Measurements from ENCODE around the gene MPPED1.

Gene MPPED1

GRCh38 chr22:43529934-43530333, 118.1 kb downstream of the MPPED1 start:
- no peak for DNase-seq

DNA sequence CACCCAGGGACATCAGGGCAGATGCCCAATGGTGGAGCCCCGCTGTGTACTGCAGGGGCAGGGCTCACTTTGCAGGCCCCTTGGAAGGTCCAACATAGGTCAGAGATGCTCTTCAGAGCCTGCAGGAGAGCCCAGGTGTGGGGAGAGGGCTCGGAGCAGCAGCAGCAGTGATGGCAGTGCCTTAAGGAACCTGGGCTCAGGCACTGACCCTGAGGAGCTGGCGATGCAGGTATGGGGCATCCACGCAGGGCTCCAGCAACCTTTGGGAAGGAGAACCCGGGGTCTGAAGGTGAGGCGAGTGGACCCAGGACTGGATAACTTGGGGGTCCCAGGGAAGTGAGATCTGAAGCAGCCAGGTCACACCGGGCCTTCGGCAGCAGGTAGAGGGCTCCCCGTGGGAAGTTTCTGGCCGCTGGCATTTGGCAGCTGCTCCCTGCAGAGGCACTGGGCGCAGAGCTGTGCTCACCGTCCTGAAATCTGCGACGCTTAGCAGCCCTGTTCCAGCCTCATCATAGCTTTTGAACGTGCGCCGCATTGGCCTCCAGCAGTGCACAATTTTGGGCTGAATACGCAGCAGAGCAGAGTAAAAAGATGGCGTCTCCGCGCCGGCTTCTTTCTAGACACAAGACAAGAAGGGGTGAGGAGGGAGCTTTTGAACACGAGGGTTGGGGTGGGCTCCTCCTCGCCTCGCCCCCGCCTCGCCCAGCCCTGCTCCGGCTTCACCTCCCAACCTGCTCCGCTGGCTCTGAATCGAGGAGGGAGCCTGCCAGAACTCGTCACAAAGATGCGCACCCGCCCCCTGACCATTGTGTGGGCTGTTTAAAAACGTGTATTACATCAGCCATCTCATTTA, 118.8 kb downstream of the MPPED1 start:
- DNase-seq = no peak

DNA sequence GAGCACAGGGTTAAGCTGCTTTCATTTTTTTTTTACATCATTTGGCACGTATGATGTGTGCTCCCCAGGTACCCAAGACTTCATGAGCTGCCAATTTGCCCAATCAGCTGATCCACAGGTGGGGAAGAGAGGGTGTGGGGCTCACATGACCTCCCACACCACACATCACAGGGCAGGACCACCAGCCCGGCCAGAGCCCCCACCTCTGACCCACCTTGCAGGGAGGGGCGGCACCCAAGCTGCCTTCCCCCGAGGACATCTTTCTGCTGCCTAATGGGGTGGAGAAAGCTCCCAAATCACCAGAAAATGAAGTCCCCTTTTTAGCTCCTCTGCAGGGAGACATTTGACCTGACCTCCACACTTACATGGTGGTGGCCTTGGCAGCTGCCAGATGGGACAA, 119.8 kb downstream of the MPPED1 start:
- no peak for DNase-seq

DNA sequence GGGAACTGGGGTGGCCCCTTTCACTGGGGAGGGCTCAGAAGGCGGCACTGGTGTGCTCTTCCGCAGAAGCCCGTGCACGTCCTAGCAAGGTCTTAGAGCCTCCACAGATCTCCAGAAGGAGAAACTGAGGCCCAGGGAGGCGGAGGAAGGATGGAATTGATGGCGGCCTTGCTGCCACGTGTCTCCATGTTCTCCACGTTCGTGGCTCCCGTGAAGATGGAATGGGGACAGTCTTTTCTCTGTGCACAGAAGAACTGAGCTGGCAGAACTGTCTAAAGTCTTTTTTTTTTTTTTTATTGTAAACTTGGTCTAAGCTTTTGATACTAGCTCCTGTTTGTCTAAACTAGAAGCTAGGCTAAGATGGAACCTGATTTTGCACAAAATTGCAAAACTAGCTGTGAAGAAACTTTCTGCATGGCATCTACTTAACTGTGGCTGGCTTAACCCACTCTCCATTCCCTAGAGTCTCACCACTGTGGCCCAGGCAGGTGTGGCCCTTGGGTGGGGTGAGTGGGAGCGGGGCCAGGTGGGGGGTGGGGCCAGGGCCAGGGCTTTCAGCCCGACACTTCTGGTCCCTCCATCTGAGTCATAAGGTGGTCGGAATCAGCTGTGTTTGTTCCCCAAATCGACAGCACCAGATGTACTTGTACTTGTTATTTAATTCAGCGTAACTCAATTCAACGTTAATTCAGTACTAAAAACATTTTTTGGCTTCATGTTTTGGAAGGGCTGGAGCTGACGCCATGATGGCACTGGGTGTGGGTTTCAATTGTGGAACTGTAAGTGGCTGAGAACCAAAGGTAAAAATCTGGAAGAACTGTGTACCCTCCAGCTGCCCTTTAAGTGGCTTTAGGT, 120.7 kb downstream of the MPPED1 start:
- no peak for DNase-seq

DNA sequence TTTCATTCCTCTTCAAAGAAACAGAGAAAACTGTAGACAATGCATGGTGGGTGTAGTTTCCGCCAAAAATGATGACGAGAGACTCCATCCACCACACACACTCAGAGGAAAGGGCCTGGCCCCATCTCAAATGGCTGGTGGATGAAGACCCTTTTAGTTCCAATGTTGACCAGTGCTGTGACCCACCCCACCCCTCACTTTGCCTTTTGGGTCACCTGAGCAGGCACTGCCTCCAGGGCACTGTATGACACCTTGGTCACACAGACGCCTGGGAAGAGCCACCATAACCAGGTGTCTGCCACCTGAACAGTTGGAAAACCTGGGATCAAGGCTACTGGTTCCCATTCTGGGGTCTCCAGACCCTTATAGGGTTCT, 121.3 kb downstream of the MPPED1 start:
- no peak for DNase-seq

- no peak for DNase-seq
These were observed 122.0 kb downstream of the MPPED1 start for GRCh38 chr22:43533656-43534428.

DNA sequence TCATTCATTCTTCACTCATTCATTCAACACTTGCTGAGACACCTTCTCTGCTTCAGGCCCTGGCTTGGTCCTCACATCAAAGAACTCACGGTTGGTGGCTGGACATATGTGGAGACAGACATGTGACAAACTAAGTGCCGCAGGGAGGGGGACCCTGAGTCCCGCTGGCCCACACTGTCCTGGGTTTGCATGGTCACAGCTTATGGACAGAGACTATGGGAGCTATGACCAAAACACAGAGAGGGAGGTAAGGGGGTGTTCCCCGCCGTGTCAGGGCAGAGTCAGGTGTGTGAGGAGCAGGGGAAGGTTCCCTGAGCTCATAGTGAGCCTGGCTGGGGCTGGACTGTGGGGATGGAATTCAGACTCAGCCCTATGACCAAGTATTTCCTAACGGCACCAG, 123.1 kb downstream of the MPPED1 start:
- DNase-seq = no peak

DNA sequence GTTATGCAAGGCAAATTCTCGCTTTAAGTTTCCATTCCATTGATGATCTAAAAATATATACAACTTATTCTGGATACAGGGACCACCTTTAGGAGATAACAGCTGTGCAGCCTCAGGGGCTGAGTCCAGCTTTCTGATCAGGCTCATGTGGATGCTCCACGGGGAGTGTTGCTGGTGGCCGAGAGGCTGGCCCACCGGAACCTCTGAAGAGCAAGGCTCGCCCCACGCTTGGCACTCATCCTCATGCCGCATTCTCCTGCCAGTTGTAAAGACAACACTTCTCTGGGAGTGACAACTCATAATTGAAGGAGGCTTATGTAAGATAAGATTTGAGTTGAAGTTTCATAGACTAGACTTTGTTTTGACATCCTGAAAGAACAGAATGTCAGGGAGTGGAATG, 123.5 kb downstream of the MPPED1 start:
- DNase-seq = no peak

- DNase-seq = no peak
These were observed 123.9 kb downstream of the MPPED1 start for GRCh38 chr22:43535741-43536140.

GRCh38 chr22:43537019-43537585, 125.3 kb downstream of the MPPED1 start:
- DNase-seq = no peak

- no peak for DNase-seq
These were observed 128.0 kb downstream of the MPPED1 start for GRCh38 chr22:43539572-43540528.

- no peak for DNase-seq
These were observed 128.7 kb downstream of the MPPED1 start for GRCh38 chr22:43540529-43540923.

GRCh38 chr22:43541022-43541421, 129.2 kb downstream of the MPPED1 start:
- DNase-seq = no peak

- DNase-seq = no peak
These were observed 129.9 kb downstream of the MPPED1 start for GRCh38 chr22:43541462-43542407.

- DNase-seq = no peak
These were observed 131.1 kb downstream of the MPPED1 start for GRCh38 chr22:43542681-43543521.

GRCh38 chr22:43543522-43544288, 131.9 kb downstream of the MPPED1 start:
- DNase-seq = no peak

- DNase-seq = no peak
These were observed 132.5 kb downstream of the MPPED1 start for GRCh38 chr22:43544289-43544673.

GRCh38 chr22:43546186-43546585, 134.4 kb downstream of the MPPED1 start:
- DNase-seq = no peak

All from CD4-positive, alpha-beta T cell treated with Interleukin-17A for 1 hour (primary cell).